Thyroid gland (tissue), 4 donors: ENCODE measurements around the gene PLEKHA7.

Experiments
- POLR2A ChIP-seq, 2 donors: fragments of 450-650 bp; IDR thresholded peaks; one replicate each; pipeline ENCODE4 v1.6.1; 2017; ENCODE audit warnings: antibody characterized with exemption in 2 of 2, mild to moderate bottlenecking in 2 of 2, moderate library complexity in 1 of 2
- TF ChIP-seq, protein P1 (sequence below), 6 experiments: fragments of 200-600 bp in 3 of 6; fragments of 450-650 bp in 3 of 6; sonication (generic) in 3 of 6; IDR thresholded peaks; one replicate each; pipeline ENCODE4 v1.5.1; 2016 to 2019; ENCODE audit warnings: antibody characterized with exemption in 6 of 6, mild to moderate bottlenecking in 2 of 6, inconsistent platforms in 1 of 6, moderate library complexity in 1 of 6

GRCh38 chr11:16860617-16861016, 153.6 kb downstream of the PLEKHA7 start:
- no peak for TF ChIP-seq POLR2A (IDR thresholded peaks at IDR 0.05)
- TF ChIP-seq, protein P1, sequence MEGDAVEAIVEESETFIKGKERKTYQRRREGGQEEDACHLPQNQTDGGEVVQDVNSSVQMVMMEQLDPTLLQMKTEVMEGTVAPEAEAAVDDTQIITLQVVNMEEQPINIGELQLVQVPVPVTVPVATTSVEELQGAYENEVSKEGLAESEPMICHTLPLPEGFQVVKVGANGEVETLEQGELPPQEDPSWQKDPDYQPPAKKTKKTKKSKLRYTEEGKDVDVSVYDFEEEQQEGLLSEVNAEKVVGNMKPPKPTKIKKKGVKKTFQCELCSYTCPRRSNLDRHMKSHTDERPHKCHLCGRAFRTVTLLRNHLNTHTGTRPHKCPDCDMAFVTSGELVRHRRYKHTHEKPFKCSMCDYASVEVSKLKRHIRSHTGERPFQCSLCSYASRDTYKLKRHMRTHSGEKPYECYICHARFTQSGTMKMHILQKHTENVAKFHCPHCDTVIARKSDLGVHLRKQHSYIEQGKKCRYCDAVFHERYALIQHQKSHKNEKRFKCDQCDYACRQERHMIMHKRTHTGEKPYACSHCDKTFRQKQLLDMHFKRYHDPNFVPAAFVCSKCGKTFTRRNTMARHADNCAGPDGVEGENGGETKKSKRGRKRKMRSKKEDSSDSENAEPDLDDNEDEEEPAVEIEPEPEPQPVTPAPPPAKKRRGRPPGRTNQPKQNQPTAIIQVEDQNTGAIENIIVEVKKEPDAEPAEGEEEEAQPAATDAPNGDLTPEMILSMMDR (IDR thresholded peaks at IDR 0.05): no peak
